ENCODE data around the gene KRTAP10-8.

The KRTAP10-8 gene

DNA sequence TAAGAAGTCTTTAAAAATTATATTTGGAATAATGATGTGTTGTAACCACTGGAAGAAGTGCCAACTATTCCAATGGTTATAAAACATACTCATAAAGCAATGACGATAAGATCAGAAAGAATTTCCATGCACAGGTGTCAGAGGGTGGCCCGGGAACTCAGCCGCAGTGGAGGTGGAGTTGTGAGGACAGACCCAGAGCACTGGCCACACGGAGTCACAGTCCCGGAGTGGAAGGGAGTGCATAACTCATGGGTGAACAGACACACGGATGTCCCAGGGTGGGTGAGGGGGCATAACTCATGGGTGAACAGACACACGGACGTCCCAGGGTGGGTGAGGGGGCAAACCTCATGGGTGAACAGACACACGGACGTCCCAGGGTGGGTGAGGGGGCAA is 35.9 kb upstream of the KRTAP10-8 start:
- peaks cover 13% of the 10 kb centered on the region in 2 donors for H3K9me3 ChIP-seq (replicated peaks in 1 of 2; ENCODE audit: control insufficient read depth in 2 of 2, insufficient read depth in 1 of 2, low read depth in 1 of 2, low read length in 2 of 2)
- no peaks in the 10 kb centered on the region for H3K79me1 ChIP-seq (ENCODE audit: low read depth, low read length)
- no peak overlapping the region for H3K9ac ChIP-seq (ENCODE audit: low read depth, low read length, poor library complexity)
- H3K36me3 ChIP-seq (replicated peaks in 1 of 2; ENCODE audit: control insufficient read depth in 2 of 2, insufficient read depth in 2 of 2, low read length in 2 of 2), result no peaks in the 10 kb centered on the region
- no peak overlapping the region for H3K27ac ChIP-seq (replicated peaks; ENCODE audit: low read length)
- no peak overlapping the region for H4K91ac ChIP-seq (ENCODE audit: low read depth, low read length, poor library complexity)
- peaks cover 0 to 5% of the 10 kb centered on the region in 2 donors for H3K4me1 ChIP-seq (ENCODE audit: control insufficient read depth in 2 of 2, insufficient read depth in 1 of 2, low read depth in 1 of 2, low read length in 2 of 2)
- no peak overlapping the region for H2BK120ac ChIP-seq (ENCODE audit: low read depth, low read length)
- H2BK15ac ChIP-seq (ENCODE audit: low read length), result no peak overlapping the region
- WGBS, 2 donors (ENCODE audit: extremely low coverage in 2 of 2, insufficient read length in 2 of 2, insufficient replicate concordance in 1 of 2), result no CpG with 5 or more reads among the region's 10 CpGs
- no peak overlapping the region for H2AFZ ChIP-seq (ENCODE audit: low read length)
- no peak overlapping the region for H3K4ac ChIP-seq (ENCODE audit: low read length)
- peak overlapping the region; percentile 75 for H2BK5ac ChIP-seq (ENCODE audit: low read length)
- DNase-seq (ENCODE audit: low spot score), result no peak
- H3K23ac ChIP-seq (ENCODE audit: low read depth, low read length, poor library complexity), result no peak overlapping the region
- no peak overlapping the region for H3K4me2 ChIP-seq (ENCODE audit: insufficient read depth, low read length, poor library complexity, severe bottlenecking)
- H2BK12ac ChIP-seq (ENCODE audit: low read length), result no peak overlapping the region
- peak overlapping the region; percentile 48 for H3K18ac ChIP-seq (ENCODE audit: low read length)
- H3K4me3 ChIP-seq (ENCODE audit: low read length in 2 of 2), result no peak overlapping the region
- no peak overlapping the region for H3K14ac ChIP-seq (ENCODE audit: low read length)
- no peaks in the 10 kb centered on the region for H3K27me3 ChIP-seq (ENCODE audit: control insufficient read depth in 3 of 3, insufficient read depth in 3 of 3, low read depth in 1 of 3, low read length in 3 of 3)
- no peak overlapping the region for H4K8ac ChIP-seq (ENCODE audit: low read depth, low read length)
- no peak overlapping the region for H2AK5ac ChIP-seq (ENCODE audit: low read depth, low read length)

DNA sequence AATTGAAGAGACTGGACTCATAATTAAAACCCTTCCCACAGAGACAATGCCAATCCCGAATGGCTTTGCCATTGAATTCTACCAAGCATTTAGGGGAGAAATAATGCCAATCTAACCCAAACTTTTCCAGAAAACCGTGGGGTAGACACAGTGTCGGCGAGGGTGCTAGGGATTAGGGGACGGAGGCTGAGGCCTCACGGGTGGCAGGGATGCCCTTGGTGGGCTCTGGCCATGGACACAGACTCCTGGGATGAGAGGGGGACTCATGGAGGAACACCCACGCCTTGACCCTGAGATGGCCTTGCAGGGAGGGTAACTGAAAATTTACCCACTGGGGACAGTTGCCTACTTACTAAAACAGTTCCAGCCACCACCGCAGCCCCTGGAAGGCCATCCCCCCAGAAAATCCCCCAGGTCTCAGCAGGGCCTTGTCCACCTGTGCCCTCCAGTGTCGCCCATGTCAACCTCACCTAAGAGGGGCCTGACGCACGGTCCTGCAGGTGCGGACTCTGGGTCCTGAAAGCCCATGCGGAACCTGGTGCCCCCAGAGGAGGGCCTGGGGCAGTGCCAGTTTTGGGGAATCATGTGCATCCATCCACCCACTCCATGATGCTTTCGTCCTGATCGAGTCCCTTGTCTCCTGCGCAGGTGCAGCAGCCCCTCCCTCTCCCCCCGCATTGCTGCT is 33.4 kb upstream of the KRTAP10-8 start:
- no peak overlapping the region for H3K14ac ChIP-seq (ENCODE audit: low read length)
- no peak overlapping the region for H3K4me2 ChIP-seq (ENCODE audit: insufficient read depth, low read length, poor library complexity, severe bottlenecking)
- peak overlapping the region; percentile 67 for H2BK15ac ChIP-seq (ENCODE audit: low read length)
- no peak overlapping the region for H2BK5ac ChIP-seq (ENCODE audit: low read length)
- H4K91ac ChIP-seq (ENCODE audit: low read depth, low read length, poor library complexity), result no peak overlapping the region
- H2AK5ac ChIP-seq (ENCODE audit: low read depth, low read length), result peak overlapping the region; percentile 28
- WGBS, 2 donors (ENCODE audit: extremely low coverage in 2 of 2, insufficient read length in 2 of 2, insufficient replicate concordance in 1 of 2), result no CpG with 5 or more reads among the region's 17 CpGs
- H3K18ac ChIP-seq (ENCODE audit: low read length), result peak overlapping the region; percentile 57
- no peak overlapping the region for H3K23ac ChIP-seq (ENCODE audit: low read depth, low read length, poor library complexity)
- no peak overlapping the region for H3K9ac ChIP-seq (ENCODE audit: low read depth, low read length, poor library complexity)
- H4K8ac ChIP-seq (ENCODE audit: low read depth, low read length), result no peak overlapping the region
- H3K27me3 ChIP-seq (ENCODE audit: control insufficient read depth in 3 of 3, insufficient read depth in 3 of 3, low read depth in 1 of 3, low read length in 3 of 3), result no peaks in the 10 kb centered on the region
- H2AFZ ChIP-seq (ENCODE audit: low read length), result no peak overlapping the region
- H3K79me1 ChIP-seq (ENCODE audit: low read depth, low read length), result no peaks in the 10 kb centered on the region
- H3K4me1 ChIP-seq (ENCODE audit: control insufficient read depth in 2 of 2, insufficient read depth in 1 of 2, low read depth in 1 of 2, low read length in 2 of 2), result peaks cover 0 to 5% of the 10 kb centered on the region in 2 donors
- H2BK12ac ChIP-seq (ENCODE audit: low read length), result no peak overlapping the region
- no peak overlapping the region for H3K4me3 ChIP-seq (ENCODE audit: low read length in 2 of 2)
- no peak for DNase-seq (ENCODE audit: low spot score)
- H3K4ac ChIP-seq (ENCODE audit: low read length), result no peak overlapping the region
- H2BK120ac ChIP-seq (ENCODE audit: low read depth, low read length), result no peak overlapping the region
- H3K9me3 ChIP-seq (replicated peaks in 1 of 2; ENCODE audit: control insufficient read depth in 2 of 2, insufficient read depth in 1 of 2, low read depth in 1 of 2, low read length in 2 of 2), result peaks cover 9 to 11% of the 10 kb centered on the region in 2 donors
- no peaks in the 10 kb centered on the region for H3K36me3 ChIP-seq (replicated peaks in 1 of 2; ENCODE audit: control insufficient read depth in 2 of 2, insufficient read depth in 2 of 2, low read length in 2 of 2)
- H3K27ac ChIP-seq (replicated peaks; ENCODE audit: low read length), result no peak overlapping the region

DNA sequence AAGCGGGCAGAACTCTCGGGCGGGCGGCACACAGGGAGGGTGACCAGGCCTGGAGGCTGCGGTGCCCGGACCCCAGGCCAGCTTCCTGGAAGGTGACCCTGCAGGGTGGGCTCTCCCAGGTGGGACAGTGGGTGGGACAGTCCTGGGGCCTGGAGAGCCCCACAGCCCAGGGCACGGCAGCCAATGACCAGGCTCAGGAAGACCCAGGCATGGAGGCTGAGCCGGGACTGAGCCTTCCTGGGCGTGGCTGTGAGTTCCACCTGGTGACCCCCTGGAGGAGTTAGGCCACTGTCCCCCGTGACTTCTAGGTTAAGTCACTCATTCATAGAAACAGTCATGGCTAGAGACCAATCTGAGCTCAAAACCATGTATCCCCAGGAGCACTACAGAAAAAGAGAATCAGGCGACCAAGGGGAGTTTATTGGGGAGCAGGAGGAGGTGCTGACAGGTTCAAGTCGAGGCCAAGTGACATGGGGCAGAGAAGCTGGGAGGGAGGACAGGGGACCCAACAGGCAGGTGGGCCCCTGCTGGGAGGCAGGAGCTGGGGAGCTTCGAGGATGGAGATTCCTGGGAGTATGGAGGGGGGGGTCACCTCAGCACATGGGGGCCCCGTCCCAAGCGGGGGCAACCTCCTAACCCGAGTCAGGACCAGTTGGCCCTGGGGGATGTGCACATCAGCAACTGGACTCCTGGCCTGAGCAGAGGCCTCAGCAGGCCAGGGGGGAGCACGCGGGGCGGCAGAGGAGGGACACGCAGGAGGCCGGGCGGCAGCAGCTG is 32.6 kb upstream of the KRTAP10-8 start:
- Histone ChIP-seq H3K9ac (ENCODE audit: low read depth, low read length, poor library complexity) (no peak overlapping the region), H3K18ac (ENCODE audit: low read length) (peak overlapping the region; percentile 31), H3K4me3 (ENCODE audit: low read length in 2 of 2) (no peak overlapping the region), H3K23ac (ENCODE audit: low read depth, low read length, poor library complexity) (no peak overlapping the region), H3K36me3 (replicated peaks in 1 of 2; ENCODE audit: control insufficient read depth in 2 of 2, insufficient read depth in 2 of 2, low read length in 2 of 2) (no peaks in the 10 kb centered on the region), H3K27ac (replicated peaks; ENCODE audit: low read length) (no peak overlapping the region), H2AK5ac (ENCODE audit: low read depth, low read length) (peak overlapping the region; percentile 89), H2BK15ac (ENCODE audit: low read length) (peak overlapping the region; percentile 52), H3K27me3 (ENCODE audit: control insufficient read depth in 3 of 3, insufficient read depth in 3 of 3, low read depth in 1 of 3, low read length in 3 of 3) (peaks cover 0 to 3% (median 0%) of the 10 kb centered on the region in 3 experiments), H2BK5ac (ENCODE audit: low read length) (no peak overlapping the region), H3K4ac (ENCODE audit: low read length) (peak overlapping the region; percentile 18), H3K4me1 (ENCODE audit: control insufficient read depth in 2 of 2, insufficient read depth in 1 of 2, low read depth in 1 of 2, low read length in 2 of 2) (peaks cover 0 to 5% of the 10 kb centered on the region in 2 donors), H3K4me2 (ENCODE audit: insufficient read depth, low read length, poor library complexity, severe bottlenecking) (no peak overlapping the region), H2BK12ac (ENCODE audit: low read length) (peak overlapping the region; percentile 35), H4K91ac (ENCODE audit: low read depth, low read length, poor library complexity) (no peak overlapping the region), H3K79me1 (ENCODE audit: low read depth, low read length) (no peaks in the 10 kb centered on the region), H2BK120ac (ENCODE audit: low read depth, low read length) (no peak overlapping the region), H4K8ac (ENCODE audit: low read depth, low read length) (no peak overlapping the region), H2AFZ (ENCODE audit: low read length) (no peak overlapping the region), H3K9me3 (replicated peaks in 1 of 2; ENCODE audit: control insufficient read depth in 2 of 2, insufficient read depth in 1 of 2, low read depth in 1 of 2, low read length in 2 of 2) (peaks cover 9 to 11% of the 10 kb centered on the region in 2 donors), H3K14ac (ENCODE audit: low read length) (peak overlapping the region; percentile 56)
- no CpG with 5 or more reads among the region's 22 CpGs for WGBS, 2 donors (ENCODE audit: extremely low coverage in 2 of 2, insufficient read length in 2 of 2, insufficient replicate concordance in 1 of 2)
- no peak for DNase-seq (ENCODE audit: low spot score)

DNA sequence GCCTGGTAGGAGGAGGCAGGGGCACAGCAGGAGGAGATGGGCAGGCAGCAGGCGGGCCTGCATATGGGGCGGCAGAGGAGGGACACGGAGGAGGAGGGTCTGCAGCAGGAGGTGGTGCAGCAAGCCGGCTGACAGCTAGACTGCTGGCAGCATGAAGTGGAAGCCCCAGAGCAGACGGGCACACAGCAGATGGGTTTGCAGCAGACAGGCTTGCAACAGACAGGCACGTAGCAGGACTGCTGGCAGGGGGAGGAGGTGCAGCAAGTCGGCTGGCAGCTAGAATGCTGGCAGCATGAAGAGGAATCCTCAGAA is 32.1 kb upstream of the KRTAP10-8 start:
- H3K18ac ChIP-seq (ENCODE audit: low read length), result peak overlapping the region; percentile 31
- H3K9me3 ChIP-seq (replicated peaks in 1 of 2; ENCODE audit: control insufficient read depth in 2 of 2, insufficient read depth in 1 of 2, low read depth in 1 of 2, low read length in 2 of 2), result peaks cover 9 to 11% of the 10 kb centered on the region in 2 donors
- no peak overlapping the region for H2AFZ ChIP-seq (ENCODE audit: low read length)
- H3K4ac ChIP-seq (ENCODE audit: low read length), result peak overlapping the region; percentile 18
- H3K14ac ChIP-seq (ENCODE audit: low read length), result peak overlapping the region; percentile 51
- no peaks in the 10 kb centered on the region for H3K36me3 ChIP-seq (replicated peaks in 1 of 2; ENCODE audit: control insufficient read depth in 2 of 2, insufficient read depth in 2 of 2, low read length in 2 of 2)
- H4K8ac ChIP-seq (ENCODE audit: low read depth, low read length), result no peak overlapping the region
- no peak overlapping the region for H3K4me3 ChIP-seq (ENCODE audit: low read length in 2 of 2)
- no peaks in the 10 kb centered on the region for H3K79me1 ChIP-seq (ENCODE audit: low read depth, low read length)
- no peak overlapping the region for H2BK120ac ChIP-seq (ENCODE audit: low read depth, low read length)
- DNase-seq (ENCODE audit: low spot score), result no peak
- no peak overlapping the region for H2BK5ac ChIP-seq (ENCODE audit: low read length)
- peak overlapping the region; percentile 52 for H2BK15ac ChIP-seq (ENCODE audit: low read length)
- peak overlapping the region; percentile 70 for H3K23ac ChIP-seq (ENCODE audit: low read depth, low read length, poor library complexity)
- no peak overlapping the region for H4K91ac ChIP-seq (ENCODE audit: low read depth, low read length, poor library complexity)
- peaks cover 0 to 4% (median 0%) of the 10 kb centered on the region in 3 experiments for H3K27me3 ChIP-seq (ENCODE audit: control insufficient read depth in 3 of 3, insufficient read depth in 3 of 3, low read depth in 1 of 3, low read length in 3 of 3)
- peaks cover 0 to 2% of the 10 kb centered on the region in 2 donors for H3K4me1 ChIP-seq (ENCODE audit: control insufficient read depth in 2 of 2, insufficient read depth in 1 of 2, low read depth in 1 of 2, low read length in 2 of 2)
- no peak overlapping the region for H3K27ac ChIP-seq (replicated peaks; ENCODE audit: low read length)
- H3K4me2 ChIP-seq (ENCODE audit: insufficient read depth, low read length, poor library complexity, severe bottlenecking), result no peak overlapping the region
- no peak overlapping the region for H3K9ac ChIP-seq (ENCODE audit: low read depth, low read length, poor library complexity)
- H2BK12ac ChIP-seq (ENCODE audit: low read length), result peak overlapping the region; percentile 35
- peak overlapping the region; percentile 89 for H2AK5ac ChIP-seq (ENCODE audit: low read depth, low read length)
- WGBS, 2 donors (ENCODE audit: extremely low coverage in 2 of 2, insufficient read length in 2 of 2, insufficient replicate concordance in 1 of 2), result no CpG with 5 or more reads among the region's 7 CpGs
